SU-DHL-6 (cell line): Measurements from ENCODE around the gene SPSB2.

Experiments used
- H2AFZ ChIP-seq: fragments of 200-600 bp; sonication (generic); 2 replicates; pipeline ENCODE4 v1.6.1; 2014; ENCODE audit warnings: low read depth, mild to moderate bottlenecking, moderate library complexity, mixed read lengths, antibody characterized with exemption, low read length; ENCODE audit not compliant: severe bottlenecking
- H3F3A ChIP-seq: fragments of 200-600 bp; shearing (Covaris generic); 2 replicates; pipeline ENCODE4 v1.6.0; 2016; ENCODE audit warnings: antibody characterized with exemption, mild to moderate bottlenecking; ENCODE audit not compliant: insufficient read depth
- H3K27ac ChIP-seq: fragments of 200-600 bp; sonication (generic); 2 replicates; pipeline ENCODE4 v1.5.1; 2016; ENCODE audit warnings: low read depth, mild to moderate bottlenecking, low read length, moderate library complexity, mixed read lengths
- H3K27me3 ChIP-seq: fragments of 200-600 bp; sonication (generic), shearing (Covaris generic); 2 replicates; pipeline ENCODE4 v1.6.0; 2014; ENCODE audit warnings: mild to moderate bottlenecking, low read length
- H3K36me3 ChIP-seq: fragments of 200-600 bp; sonication (generic); 2 replicates; pipeline ENCODE4 v1.6.1; 2014; ENCODE audit warnings: mild to moderate bottlenecking, low read length, mixed read lengths
- H3K4me2 ChIP-seq: fragments of 300-600, 200-600 bp; shearing (Covaris generic), sonication (generic); 2 replicates; pipeline ENCODE4 v1.6.0; 2014; ENCODE audit warnings: low read length, low read depth, mild to moderate bottlenecking; ENCODE audit not compliant: poor library complexity, severe bottlenecking
- H3K4me3 ChIP-seq: fragments of 200-600 bp; sonication (generic); 2 replicates; pipeline ENCODE4 v1.5.1; 2014; ENCODE audit warnings: antibody characterized with exemption, low read length, mild to moderate bottlenecking, mixed read lengths; ENCODE audit not compliant: insufficient read depth, poor library complexity, severe bottlenecking
- H3K79me2 ChIP-seq: fragments of 200-600 bp; sonication (generic); 2 replicates; pipeline ENCODE4 v1.6.1; 2014; ENCODE audit warnings: mild to moderate bottlenecking, low read length, moderate library complexity; ENCODE audit not compliant: insufficient read depth
- H3K9ac ChIP-seq: fragments of 200-600 bp; sonication (generic); 2 replicates; pipeline ENCODE4 v1.7.0; 2014; ENCODE audit warnings: mild to moderate bottlenecking, low read length
- H3K9me2 ChIP-seq: fragments of 200-600 bp; sonication (generic); replicated peaks from 2 replicates; pipeline ENCODE4 v1.6.1; 2014; ENCODE audit warnings: low read length; ENCODE audit not compliant: insufficient read depth
- H3K9me3 ChIP-seq: fragments of 200-600 bp; sonication (generic); 2 replicates; pipeline ENCODE4 v1.6.1; 2014; ENCODE audit warnings: low read length, mixed read lengths; ENCODE audit not compliant: insufficient read depth
- H4K20me1 ChIP-seq: fragments of 200-600 bp; sonication (generic); 2 replicates; pipeline ENCODE4 v1.6.1; 2014; ENCODE audit warnings: low read depth, mild to moderate bottlenecking, antibody characterized with exemption, low read length, moderate library complexity, mixed read lengths
- CTCF ChIP-seq: fragments of 200-600 bp; sonication (generic); IDR thresholded peaks from one replicate; pipeline ENCODE4 v1.5.1; 2017; ENCODE audit warnings: antibody characterized with exemption, mild to moderate bottlenecking, low read length, moderate library complexity; ENCODE audit not compliant: insufficient read depth, poor library complexity, severe bottlenecking
- EZH2phosphoT487 ChIP-seq: fragments of 200-600 bp; sonication (generic), shearing (Covaris generic); conservative IDR thresholded peaks from 2 replicates; pipeline ENCODE4 v1.6.1; 2018; ENCODE audit warnings: mild to moderate bottlenecking, antibody characterized with exemption, low read length, moderate library complexity, mixed read lengths

SPSB2 gene

GRCh38 chr12:6905414-6906040, 32.4 kb upstream of the SPSB2 start:
- Histone ChIP-seq H3K27ac (no peak overlapping the region), H3K4me3 (peak overlapping the region; percentile 95), H2AFZ (no peak overlapping the region)

GRCh38 chr12:6904280-6905276, 31.5 kb upstream of the SPSB2 start, which contains the start of gene LRRC23:
Gene LRRC23 (plus strand): TSS chr12:6904822. CDS start chr12:6905634, 812 bp downstream.
- Histone ChIP-seq H2AFZ (peak within 1 kb of the TSS; percentile 92), H3K9me2 (no peaks in the 10 kb centered on the region), H3F3A (no peaks in the 10 kb centered on the region), H3K4me2 (peak within 1 kb of the TSS; percentile 99), H4K20me1 (no peaks in the 10 kb centered on the region), H3K79me2 (no peaks in the 10 kb centered on the region), H3K9me3 (no peaks in the 10 kb centered on the region), H3K9ac (peak within 1 kb of the TSS; percentile 83), H3K36me3 (no peaks in the 10 kb centered on the region), H3K4me3 (peak within 1 kb of the TSS; percentile 95), H3K27ac (no peak within 1 kb of the TSS), H3K27me3 (no peaks in the 10 kb centered on the region)
- no peak for TF ChIP-seq EZH2phosphoT487
- TF ChIP-seq CTCF, result no peak

More at GRCh38 chr12:6905414-6906040, 32.4 kb upstream of the SPSB2 start:
- H3K9me3 ChIP-seq, result no peaks in the 10 kb centered on the region
- no peaks in the 10 kb centered on the region for H3K36me3 ChIP-seq
- peak overlapping the region; percentile 99 for H3K4me2 ChIP-seq
- no peak for TF ChIP-seq EZH2phosphoT487
- no peak for TF ChIP-seq CTCF
- no peaks in the 10 kb centered on the region for H3K79me2 ChIP-seq
- no peaks in the 10 kb centered on the region for H4K20me1 ChIP-seq
- no peaks in the 10 kb centered on the region for H3K27me3 ChIP-seq
- no peaks in the 10 kb centered on the region for H3F3A ChIP-seq
- H3K9me2 ChIP-seq, result no peaks in the 10 kb centered on the region
- peak overlapping the region; percentile 83 for H3K9ac ChIP-seq

- Histone ChIP-seq H2AFZ (peak overlapping the region; percentile 92), H3K27me3 (no peaks in the 10 kb centered on the region), H3K9me3 (no peaks in the 10 kb centered on the region), H3K27ac (no peak overlapping the region), H3K4me2 (peak overlapping the region; percentile 99), H3K9me2 (no peaks in the 10 kb centered on the region), H3K4me3 (no peak overlapping the region), H3K9ac (no peak overlapping the region), H3K79me2 (no peaks in the 10 kb centered on the region), H3F3A (no peaks in the 10 kb centered on the region), H4K20me1 (no peaks in the 10 kb centered on the region), H3K36me3 (no peaks in the 10 kb centered on the region)
- TF ChIP-seq CTCF (no peak), EZH2phosphoT487 (no peak)
Measured at GRCh38 chr12:6903722-6904121, 30.6 kb upstream of the SPSB2 start.
